Adipocyte (in vitro differentiated cells): ENCODE measurements around the gene RTP5.

Experiments
- DNase-seq: peaks from one replicate; pipeline ENCODE4 v3.0.0-alpha.2; 2015; ENCODE audit warnings: low read depth
- H3K27me3 ChIP-seq: replicated peaks from 2 replicates; pipeline ENCODE4 v1.7.0; 2013; ENCODE audit warnings: mild to moderate bottlenecking, low read length, moderate library complexity; ENCODE audit not compliant: control insufficient read depth, insufficient read depth
- H3K36me3 ChIP-seq: 2 replicates; pipeline ENCODE4 v1.7.0; 2013; ENCODE audit warnings: low read length, mild to moderate bottlenecking, moderate library complexity; ENCODE audit not compliant: control insufficient read depth, insufficient read depth, severe bottlenecking
- H3K4me1 ChIP-seq: 2 replicates; pipeline ENCODE4 v1.7.0; 2013; ENCODE audit warnings: mild to moderate bottlenecking, low read length, moderate library complexity; ENCODE audit not compliant: control insufficient read depth, insufficient read depth
- H3K4me3 ChIP-seq: 2 replicates; pipeline ENCODE4 v1.7.0; 2013; ENCODE audit warnings: mild to moderate bottlenecking, low read length, moderate library complexity
- H3K9ac ChIP-seq: 2 replicates; pipeline ENCODE4 v1.7.0; 2013; ENCODE audit warnings: mild to moderate bottlenecking, low read length, moderate library complexity
- H3K9me3 ChIP-seq: 2 replicates; pipeline ENCODE4 v1.7.0; 2013; ENCODE audit warnings: mild to moderate bottlenecking, low read length, moderate library complexity; ENCODE audit not compliant: control insufficient read depth

The RTP5 gene

DNA sequence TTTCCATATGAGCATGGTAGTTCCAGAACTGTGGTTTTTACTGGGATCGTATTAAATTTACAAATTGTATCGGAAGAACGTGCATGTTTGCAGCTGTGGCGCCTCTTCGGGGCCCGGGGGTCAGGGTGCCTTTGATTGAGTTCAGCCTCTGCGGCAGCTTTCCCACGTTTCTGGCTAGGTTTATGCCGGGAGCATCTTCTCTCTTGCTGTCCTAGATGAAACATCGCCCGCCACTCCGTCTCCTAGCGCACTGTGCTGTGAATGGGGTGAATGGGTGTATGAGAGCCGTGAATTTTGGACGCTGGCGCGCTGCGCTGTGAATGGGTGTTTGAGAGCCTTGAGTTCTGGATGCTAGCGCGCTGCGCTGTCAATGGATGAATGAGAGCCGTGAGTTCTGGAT, 23.1 kb upstream of the RTP5 start:
- H3K9me3 ChIP-seq: no peaks in the 10 kb centered on the region
- H3K4me1 ChIP-seq: peaks cover 4% of the 10 kb centered on the region
- no peak for DNase-seq
- H3K36me3 ChIP-seq: no peaks in the 10 kb centered on the region
- H3K27me3 ChIP-seq: peaks cover 17% of the 10 kb centered on the region
- H3K9ac ChIP-seq: no peak overlapping the region
- H3K4me3 ChIP-seq: no peak overlapping the region

DNA sequence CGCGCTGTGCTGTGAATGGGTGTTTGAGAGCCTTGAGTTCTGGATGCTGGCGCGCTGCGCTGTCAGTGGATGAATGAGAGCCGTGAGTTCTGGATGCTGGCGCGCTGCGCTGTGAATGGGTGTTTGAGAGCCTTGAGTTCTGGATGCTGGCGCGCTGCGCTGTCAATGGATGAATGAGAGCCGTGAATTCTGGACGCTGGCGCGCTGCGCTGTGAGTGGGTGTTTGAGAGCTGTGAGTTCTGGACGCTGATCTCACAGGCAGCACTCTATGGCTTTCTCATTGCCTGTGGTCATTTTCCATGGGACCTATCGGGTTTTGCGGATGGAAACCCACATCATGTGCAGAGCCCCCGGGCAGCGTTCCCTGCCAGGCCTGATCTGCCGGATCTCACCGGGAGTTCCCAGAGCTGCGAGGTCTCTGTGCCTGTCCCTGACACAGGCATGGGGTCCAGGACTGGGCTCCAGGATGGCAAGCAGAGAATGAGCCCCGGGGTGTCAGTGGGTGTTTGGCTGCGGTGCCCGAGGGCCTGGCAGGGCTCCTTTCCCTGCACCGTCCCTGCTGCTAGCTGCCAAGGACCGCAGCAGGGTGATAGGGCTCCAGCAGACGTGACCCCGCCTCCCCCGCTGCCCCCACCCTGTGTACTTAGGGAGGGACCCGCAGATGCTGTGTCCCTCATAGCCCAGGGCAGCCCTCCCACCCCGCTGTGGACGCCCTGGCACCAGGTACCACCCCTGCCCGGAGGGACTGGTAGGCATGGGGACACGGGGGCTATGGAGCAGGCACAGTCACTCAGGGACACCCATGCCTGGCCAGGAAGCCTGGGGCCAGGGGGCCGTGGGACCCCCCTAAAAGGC, 20.5 kb upstream of the RTP5 start:
- H3K9ac ChIP-seq: no peak overlapping the region
- no peak overlapping the region for H3K4me3 ChIP-seq
- no peak for DNase-seq
- no peaks in the 10 kb centered on the region for H3K36me3 ChIP-seq
- peaks cover 22% of the 10 kb centered on the region for H3K27me3 ChIP-seq
- no peaks in the 10 kb centered on the region for H3K9me3 ChIP-seq
- peaks cover 4% of the 10 kb centered on the region for H3K4me1 ChIP-seq

DNA sequence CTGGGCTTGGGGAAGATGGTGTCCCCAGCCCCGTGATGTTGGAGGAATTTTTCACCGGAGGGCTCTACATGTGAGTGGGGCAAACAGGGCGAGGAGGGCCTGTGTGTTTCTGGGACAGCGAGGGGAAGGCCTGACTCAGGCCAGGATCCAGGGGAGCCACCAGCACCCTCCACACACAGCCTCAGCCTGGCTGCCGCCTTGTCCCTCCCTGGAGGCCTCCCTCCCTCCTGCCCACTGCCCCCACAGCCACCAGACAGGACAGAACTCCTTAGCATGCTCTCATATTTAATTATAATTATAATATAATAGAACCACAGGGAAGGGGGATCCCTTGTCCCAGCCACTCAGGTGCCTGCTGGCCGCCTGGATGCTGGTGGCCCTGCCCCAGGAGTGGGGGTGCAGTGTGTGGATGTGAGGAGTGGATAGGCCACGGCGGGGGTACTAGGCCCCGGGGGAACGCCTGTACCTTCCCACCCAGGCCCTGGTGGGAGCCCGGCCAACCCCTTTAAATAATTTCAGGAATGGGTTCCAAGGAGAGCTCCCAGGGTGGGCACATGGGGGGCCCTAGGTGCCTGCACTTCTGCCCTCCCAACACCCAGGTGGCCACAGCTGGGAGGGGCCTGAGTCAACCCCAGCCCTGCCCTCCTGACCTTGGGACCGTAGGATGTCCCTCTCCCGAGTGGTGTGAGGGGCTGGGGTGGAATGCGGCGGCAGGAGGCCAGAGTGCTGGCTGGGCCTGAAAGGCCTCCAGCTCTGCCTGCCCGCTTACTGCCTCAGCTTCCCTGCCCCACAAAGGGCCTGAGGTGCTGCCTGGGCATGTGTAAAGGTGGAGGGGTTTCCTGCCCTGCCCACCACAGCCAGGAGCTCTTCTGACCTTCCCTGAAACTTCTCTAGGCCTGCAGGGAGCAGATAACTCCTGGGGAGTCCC, 19.6 kb upstream of the RTP5 start:
- H3K27me3 ChIP-seq: peaks cover 19% of the 10 kb centered on the region
- no peaks in the 10 kb centered on the region for H3K4me1 ChIP-seq
- no peaks in the 10 kb centered on the region for H3K9me3 ChIP-seq
- no peak for DNase-seq
- H3K36me3 ChIP-seq: no peaks in the 10 kb centered on the region
- no peak overlapping the region for H3K9ac ChIP-seq
- H3K4me3 ChIP-seq: no peak overlapping the region

DNA sequence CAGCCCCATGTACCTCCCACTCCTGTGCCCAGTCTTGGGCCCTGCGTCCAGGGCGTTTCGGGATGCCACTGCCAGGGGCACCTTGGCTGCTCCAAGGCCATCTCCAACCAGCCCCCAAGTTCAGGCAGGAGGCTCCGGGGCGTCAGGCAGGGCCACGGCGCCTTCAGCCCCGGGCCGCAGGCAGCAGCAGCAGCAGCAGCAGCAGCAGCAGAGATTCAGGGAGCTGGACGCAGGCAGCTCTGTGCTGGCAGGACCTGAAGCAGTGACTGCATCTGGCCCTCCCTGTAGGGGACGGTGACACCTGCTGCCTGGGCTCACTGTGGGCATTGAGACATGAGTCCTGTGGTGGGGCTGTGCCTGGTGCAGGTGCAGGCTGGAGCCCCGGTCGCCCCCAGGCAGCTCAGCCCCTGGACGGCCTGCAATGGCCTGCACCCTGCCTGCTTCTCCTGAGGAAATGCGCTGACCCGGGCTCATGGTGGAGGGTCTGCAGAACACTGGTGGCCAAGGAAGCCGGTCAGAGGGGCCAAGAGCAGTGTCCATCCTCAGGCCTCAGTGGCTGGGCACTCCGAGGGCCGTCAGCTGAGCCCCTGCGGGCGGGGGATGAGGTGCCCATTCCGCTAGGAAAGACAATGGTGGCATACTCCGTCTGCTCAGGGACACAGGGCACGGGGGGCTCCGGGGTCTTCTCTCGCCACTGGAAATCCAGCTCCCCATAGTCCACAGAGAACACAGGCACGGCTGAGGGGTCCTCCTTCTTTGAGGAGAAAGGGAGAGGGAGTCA, 18.8 kb upstream of the RTP5 start:
- H3K4me1 ChIP-seq: no peaks in the 10 kb centered on the region
- no peak overlapping the region for H3K9ac ChIP-seq
- DNase-seq: no peak
- H3K36me3 ChIP-seq: no peaks in the 10 kb centered on the region
- H3K9me3 ChIP-seq: no peaks in the 10 kb centered on the region
- H3K4me3 ChIP-seq: no peak overlapping the region
- H3K27me3 ChIP-seq: peaks cover 18% of the 10 kb centered on the region

DNA sequence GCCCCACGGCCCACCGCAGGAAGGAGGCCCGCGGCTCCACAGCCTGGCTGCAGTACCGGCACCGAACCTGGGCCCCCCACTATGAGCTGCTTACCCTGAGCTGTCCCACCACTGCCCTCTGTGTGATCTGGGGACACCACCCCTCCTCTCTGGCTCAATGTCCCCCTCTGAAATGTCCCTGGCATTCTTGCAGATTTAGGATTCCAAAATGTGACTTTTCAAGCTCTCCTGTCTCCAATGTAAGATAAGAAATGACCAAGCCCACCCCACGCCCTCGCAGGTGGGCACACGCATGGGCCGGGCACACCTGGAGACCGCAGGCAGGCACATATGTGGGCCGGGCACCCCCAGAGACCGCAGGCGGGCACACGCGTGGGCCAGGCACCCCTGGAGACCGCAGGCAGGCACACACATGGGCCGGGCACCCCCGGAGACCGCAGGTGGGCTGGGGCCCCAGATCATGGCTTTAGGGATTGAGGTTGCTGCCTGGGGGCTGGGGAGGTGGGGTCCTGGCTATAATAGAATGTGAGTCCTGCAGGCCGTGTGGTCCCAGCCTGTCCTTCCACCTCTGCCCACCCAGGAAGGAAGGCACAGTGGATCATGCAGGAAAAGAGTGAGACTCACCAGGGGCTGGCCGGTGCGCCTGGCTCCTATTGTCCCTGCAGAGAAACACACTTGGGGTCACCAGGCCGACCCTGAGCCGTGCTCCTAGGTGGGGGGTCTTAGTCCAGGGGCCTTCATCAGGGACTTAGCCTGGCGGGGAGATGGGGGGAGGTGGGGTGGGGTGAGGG, 18.0 kb upstream of the RTP5 start:
- Histone ChIP-seq H3K9me3 (no peaks in the 10 kb centered on the region), H3K36me3 (no peaks in the 10 kb centered on the region), H3K4me3 (no peak overlapping the region), H3K27me3 (peaks cover 18% of the 10 kb centered on the region), H3K9ac (no peak overlapping the region), H3K4me1 (no peaks in the 10 kb centered on the region)
- DNase-seq: no peak

DNA sequence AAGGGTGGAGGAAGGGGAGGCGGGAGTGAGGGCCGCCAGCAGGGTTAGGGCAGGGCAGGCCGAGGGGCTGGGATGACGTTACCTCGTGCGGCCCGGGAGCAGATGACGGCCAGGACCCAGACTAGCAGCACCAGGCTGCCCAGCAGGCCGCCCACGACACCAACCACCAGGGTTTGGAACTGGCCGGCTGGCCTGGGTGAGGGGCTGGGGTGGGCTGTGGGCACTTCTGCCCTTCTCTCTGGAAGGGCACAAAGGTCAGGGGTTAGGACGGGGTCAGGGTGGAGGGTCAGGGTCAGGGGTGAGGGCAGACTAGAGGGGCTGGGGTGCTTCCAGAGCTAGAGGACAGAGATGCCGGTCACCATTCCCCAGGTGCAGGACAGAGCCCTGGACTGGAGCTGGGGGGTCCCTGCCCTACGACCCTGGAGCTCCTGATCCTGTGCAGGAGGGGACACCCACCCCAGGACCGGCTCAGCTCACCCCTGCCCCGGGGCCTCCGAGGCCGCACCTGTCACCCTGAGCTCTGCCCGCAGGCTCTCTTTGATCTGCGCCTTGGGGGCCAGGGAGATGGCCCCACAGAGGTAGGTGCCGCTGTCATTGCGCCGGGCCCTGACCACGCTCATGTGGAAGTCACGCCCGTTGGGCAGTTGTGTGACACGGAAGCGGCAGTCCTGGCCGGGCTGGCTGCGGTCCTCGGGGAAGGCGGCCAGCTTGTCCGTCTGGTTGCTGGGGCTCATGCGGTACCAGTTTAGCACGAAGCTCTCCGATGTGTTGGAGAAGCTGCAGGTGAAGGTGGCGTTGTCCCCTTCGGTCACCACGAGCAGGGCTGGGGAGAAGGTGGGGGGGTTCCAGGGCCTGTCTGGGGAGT, 17.2 kb upstream of the RTP5 start:
- no peak overlapping the region for H3K9ac ChIP-seq
- H3K4me1 ChIP-seq: peaks cover 6% of the 10 kb centered on the region
- H3K4me3 ChIP-seq: no peak overlapping the region
- no peaks in the 10 kb centered on the region for H3K36me3 ChIP-seq
- peaks cover 18% of the 10 kb centered on the region for H3K27me3 ChIP-seq
- H3K9me3 ChIP-seq: no peaks in the 10 kb centered on the region
- DNase-seq: no peak

DNA sequence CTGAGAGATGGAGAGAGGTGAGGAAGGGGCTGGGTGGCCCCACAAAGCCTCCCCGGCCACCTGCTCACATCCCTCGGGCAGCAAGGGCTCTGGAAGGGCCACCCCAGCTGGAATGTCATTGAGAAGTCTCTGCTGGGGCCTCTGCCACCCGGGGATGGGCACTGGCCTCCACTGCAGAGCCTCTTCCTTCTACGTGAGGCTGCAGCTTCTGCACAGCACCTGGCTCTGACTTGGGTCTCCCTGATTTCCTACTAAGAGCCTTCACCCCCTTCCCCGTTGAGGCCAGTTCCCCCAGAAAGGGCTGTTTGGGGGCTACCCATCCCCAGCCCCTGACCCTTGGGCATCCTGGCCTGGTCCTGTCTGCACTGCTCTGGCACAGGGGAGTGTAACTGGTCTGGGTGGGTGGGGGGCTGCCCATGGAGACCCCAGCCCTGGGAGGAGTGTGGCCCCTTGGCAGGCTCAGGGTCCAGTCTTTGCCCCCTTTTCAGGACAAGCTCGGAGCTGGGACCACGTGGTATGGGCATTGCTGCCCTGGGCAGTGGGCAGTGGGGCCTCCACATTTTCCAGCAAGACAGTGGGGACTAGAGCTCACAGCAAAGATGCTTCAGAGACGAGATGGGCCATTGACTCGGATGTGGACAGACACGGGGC, 16.4 kb upstream of the RTP5 start:
- Histone ChIP-seq H3K4me1 (peaks cover 6% of the 10 kb centered on the region), H3K27me3 (peaks cover 18% of the 10 kb centered on the region), H3K4me3 (no peak overlapping the region), H3K9ac (no peak overlapping the region), H3K9me3 (no peaks in the 10 kb centered on the region), H3K36me3 (no peaks in the 10 kb centered on the region)
- no peak for DNase-seq

DNA sequence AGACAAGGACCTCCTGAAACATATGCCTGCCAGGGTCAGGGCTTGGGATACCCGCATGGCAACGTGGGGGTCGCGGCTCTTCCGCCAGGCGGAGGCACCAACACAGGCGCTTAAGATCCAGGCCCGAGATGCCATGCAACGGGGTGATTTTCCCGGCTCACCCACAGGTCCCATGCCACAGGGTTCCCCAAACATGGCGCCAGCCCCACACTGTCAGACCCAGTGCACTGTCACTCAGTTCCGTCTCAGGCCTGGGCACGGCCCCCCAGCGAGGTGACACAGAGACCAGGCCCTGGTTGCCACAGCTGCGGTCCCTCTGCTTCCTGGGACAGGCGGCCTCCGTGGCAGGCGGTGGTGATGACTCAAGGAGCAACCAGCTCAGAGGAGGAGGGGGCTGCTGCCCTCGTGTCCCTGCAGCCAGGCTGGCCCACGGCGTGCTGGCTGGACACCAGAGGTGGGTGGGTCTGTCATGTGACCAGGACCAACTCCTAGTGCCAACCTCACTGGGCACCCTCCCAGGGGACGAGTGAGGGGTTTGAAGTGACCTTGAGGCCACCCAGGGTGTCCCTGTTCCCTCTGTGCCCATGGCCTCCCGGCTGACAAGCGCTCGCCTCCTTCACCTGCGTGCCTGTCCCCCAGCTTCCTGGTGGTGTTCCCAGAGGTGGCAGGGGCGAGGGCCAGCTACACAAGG, 15.7 kb upstream of the RTP5 start:
- DNase-seq: no peak
- no peak overlapping the region for H3K4me3 ChIP-seq
- H3K4me1 ChIP-seq: peaks cover 6% of the 10 kb centered on the region

More for the DNA sequence above, 15.7 kb upstream of the RTP5 start:
- Histone ChIP-seq H3K9ac (no peak overlapping the region), H3K27me3 (peaks cover 18% of the 10 kb centered on the region), H3K9me3 (no peaks in the 10 kb centered on the region), H3K36me3 (no peaks in the 10 kb centered on the region)
